ENCODE measurements around the gene ABL2. TPM values are rescaled to one million over a fixed set of nuclear protein-coding genes. Genes with fewer than 3 reads are reported as not detected.

Gene ABL2
- total and polyA plus RNA-seq, 9 of the 15 experiments (the other 6 are each of a cell fraction or from before 2014, with no cell fraction given) = 1.4 to 15.0 (median 8.6) TPM

DNA sequence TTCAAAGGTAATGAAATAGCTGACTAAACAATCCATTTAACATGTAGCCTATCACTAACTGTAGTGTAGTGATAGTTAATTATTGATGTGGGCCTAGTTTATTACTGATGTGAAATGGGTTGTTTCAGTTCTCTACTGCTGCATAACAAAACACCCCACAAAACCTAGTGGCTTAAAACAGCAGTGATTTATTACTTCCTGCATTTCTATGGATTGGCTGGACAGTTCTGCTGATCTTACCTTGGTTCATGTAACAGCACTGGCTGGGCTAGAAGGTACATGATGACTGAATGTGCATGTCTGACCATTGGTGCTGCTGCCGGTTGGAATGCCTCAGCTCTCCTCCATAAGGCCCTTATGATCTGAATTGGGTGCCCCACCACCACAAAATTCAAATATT lies 5.4 kb upstream of the ABL2 start (continued):
- TF ChIP-seq, protein P1, sequence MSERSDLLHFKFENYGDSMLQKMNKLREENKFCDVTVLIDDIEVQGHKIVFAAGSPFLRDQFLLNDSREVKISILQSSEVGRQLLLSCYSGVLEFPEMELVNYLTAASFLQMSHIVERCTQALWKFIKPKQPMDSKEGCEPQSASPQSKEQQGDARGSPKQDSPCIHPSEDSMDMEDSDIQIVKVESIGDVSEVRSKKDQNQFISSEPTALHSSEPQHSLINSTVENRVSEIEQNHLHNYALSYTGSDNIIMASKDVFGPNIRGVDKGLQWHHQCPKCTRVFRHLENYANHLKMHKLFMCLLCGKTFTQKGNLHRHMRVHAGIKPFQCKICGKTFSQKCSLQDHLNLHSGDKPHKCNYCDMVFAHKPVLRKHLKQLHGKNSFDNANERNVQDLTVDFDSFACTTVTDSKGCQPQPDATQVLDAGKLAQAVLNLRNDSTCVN (CRISPR knock-in tag; IDR thresholded peaks at IDR 0.05) = no peak
- TF ChIP-seq, protein P2, sequence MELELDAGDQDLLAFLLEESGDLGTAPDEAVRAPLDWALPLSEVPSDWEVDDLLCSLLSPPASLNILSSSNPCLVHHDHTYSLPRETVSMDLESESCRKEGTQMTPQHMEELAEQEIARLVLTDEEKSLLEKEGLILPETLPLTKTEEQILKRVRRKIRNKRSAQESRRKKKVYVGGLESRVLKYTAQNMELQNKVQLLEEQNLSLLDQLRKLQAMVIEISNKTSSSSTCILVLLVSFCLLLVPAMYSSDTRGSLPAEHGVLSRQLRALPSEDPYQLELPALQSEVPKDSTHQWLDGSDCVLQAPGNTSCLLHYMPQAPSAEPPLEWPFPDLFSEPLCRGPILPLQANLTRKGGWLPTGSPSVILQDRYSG (tag; conservative IDR thresholded peaks at IDR 0.05; ENCODE audit: low read depth) = no peak
- TF ChIP-seq ZKSCAN8 (CRISPR knock-in tag; IDR thresholded peaks at IDR 0.05) (no peak), NCOR1 (IDR thresholded peaks at IDR 0.05) (no peak), KLF1 (tag; IDR thresholded peaks at IDR 0.05) (no peak), DPF2 (IDR thresholded peaks at IDR 0.05) (no peak), U2AF2 (optimal IDR thresholded peaks at IDR 0.05; ENCODE audit: low read depth, low read length) (no peak), ZNF384 (IDR thresholded peaks at IDR 0.05; ENCODE audit: low read depth, low read length) (no peak), HNRNPUL1 (IDR thresholded peaks at IDR 0.05; ENCODE audit: low read length) (no peak), DIDO1 (tag; IDR thresholded peaks at IDR 0.05; ENCODE audit: low read depth) (no peak), CREB1 (IDR thresholded peaks at IDR 0.05) (no peak), CREB1 (CRISPR knock-in tag; IDR thresholded peaks at IDR 0.05) (no peak), MCM5 (IDR thresholded peaks at IDR 0.05; ENCODE audit: low read depth) (no peak), SMAD2 (IDR thresholded peaks at IDR 0.05; ENCODE audit: low read depth, low read length) (no peak), KLF6 (CRISPR knock-in tag; IDR thresholded peaks at IDR 0.05; ENCODE audit: borderline replicate concordance) (no peak)
- TF ChIP-seq, protein P3, sequence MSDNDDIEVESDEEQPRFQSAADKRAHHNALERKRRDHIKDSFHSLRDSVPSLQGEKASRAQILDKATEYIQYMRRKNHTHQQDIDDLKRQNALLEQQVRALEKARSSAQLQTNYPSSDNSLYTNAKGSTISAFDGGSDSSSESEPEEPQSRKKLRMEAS (CRISPR knock-in tag; IDR thresholded peaks at IDR 0.05) = no peak
- TF ChIP-seq, protein P4, sequence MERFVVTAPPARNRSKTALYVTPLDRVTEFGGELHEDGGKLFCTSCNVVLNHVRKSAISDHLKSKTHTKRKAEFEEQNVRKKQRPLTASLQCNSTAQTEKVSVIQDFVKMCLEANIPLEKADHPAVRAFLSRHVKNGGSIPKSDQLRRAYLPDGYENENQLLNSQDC (CRISPR knock-in tag; IDR thresholded peaks at IDR 0.05) = no peak
